Neuronal stem cell (in vitro differentiated cells): ENCODE data around the gene KRT39.
A peak's percentile ranks its signal among the peaks of the same experiment; 100 is the strongest.

Experiments used
- DNase-seq: peaks from one replicate; pipeline ENCODE4 v3.0.0-alpha.2; 2013; ENCODE audit warnings: low spot score
- H2AFZ ChIP-seq: one replicate; pipeline ENCODE4 v1.6.1; 2013; ENCODE audit warnings: mild to moderate bottlenecking, low read length, inconsistent platforms
- H2AK5ac ChIP-seq: 2 replicates; pipeline ENCODE4 v1.6.1; 2013; ENCODE audit warnings: low read depth, mild to moderate bottlenecking, inconsistent platforms, low read length, moderate library complexity, mixed read lengths
- H2BK120ac ChIP-seq: 2 replicates; pipeline ENCODE4 v1.6.1; 2013; ENCODE audit warnings: low read depth, mild to moderate bottlenecking, inconsistent platforms, low read length, moderate library complexity, mixed read lengths
- H2BK12ac ChIP-seq: one replicate; pipeline ENCODE4 v1.6.1; 2013; ENCODE audit warnings: low read length, inconsistent platforms
- H2BK15ac ChIP-seq: 2 replicates; pipeline ENCODE4 v1.6.1; 2013; ENCODE audit warnings: mild to moderate bottlenecking, low read length, inconsistent platforms, mixed read lengths
- H2BK5ac ChIP-seq: one replicate; pipeline ENCODE4 v1.6.1; 2013; ENCODE audit warnings: inconsistent platforms, mild to moderate bottlenecking, low read length, moderate library complexity
- H3K14ac ChIP-seq: one replicate; pipeline ENCODE4 v1.6.1; 2013; ENCODE audit warnings: low read length, inconsistent platforms
- H3K18ac ChIP-seq: 2 replicates; pipeline ENCODE4 v1.6.1; 2013; ENCODE audit warnings: low read length, inconsistent platforms
- H3K23ac ChIP-seq: 2 replicates; pipeline ENCODE4 v1.6.1; 2013; ENCODE audit warnings: low read depth, mild to moderate bottlenecking, mixed read lengths, low read length, inconsistent platforms; ENCODE audit not compliant: poor library complexity
- H3K27ac ChIP-seq: replicated peaks from 3 replicates; pipeline ENCODE4 v1.5.1; 2013; ENCODE audit warnings: low read length, inconsistent platforms
- H3K27me3 ChIP-seq, 3 experiments: 2 replicates each; pipeline ENCODE4 v1.6.1; 2013; ENCODE audit warnings: low read length in 3 of 3, mild to moderate bottlenecking in 2 of 3, inconsistent platforms in 1 of 3, low read depth in 1 of 3, mixed read lengths in 1 of 3, moderate library complexity in 1 of 3; ENCODE audit not compliant: control insufficient read depth in 3 of 3, insufficient read depth in 3 of 3
- H3K36me3 ChIP-seq, 2 donors: replicated peaks in 1 of 2; 2 replicates each; pipeline ENCODE4 v1.6.1; 2013; ENCODE audit warnings: low read length in 2 of 2; ENCODE audit not compliant: control insufficient read depth in 2 of 2, insufficient read depth in 2 of 2
- H3K4ac ChIP-seq: 2 replicates; pipeline ENCODE4 v1.6.1; 2013; ENCODE audit warnings: inconsistent platforms, mild to moderate bottlenecking, low read length, moderate library complexity
- H3K4me1 ChIP-seq, 2 donors: 1 replicate in 1 of 2; 2 replicates in 1 of 2; pipeline ENCODE4 v1.6.1; 2013; ENCODE audit warnings: low read length in 2 of 2, low read depth in 1 of 2; ENCODE audit not compliant: control insufficient read depth in 2 of 2, insufficient read depth in 1 of 2
- H3K4me2 ChIP-seq: one replicate; pipeline ENCODE4 v1.6.1; 2013; ENCODE audit warnings: mild to moderate bottlenecking, low read length, inconsistent platforms; ENCODE audit not compliant: insufficient read depth, poor library complexity, severe bottlenecking
- H3K4me3 ChIP-seq, 2 donors: 2 replicates each; pipeline ENCODE4 v1.5.1; 2013; ENCODE audit warnings: low read length in 2 of 2, mild to moderate bottlenecking in 2 of 2, inconsistent platforms in 1 of 2, moderate library complexity in 1 of 2
- H3K79me1 ChIP-seq: one replicate; pipeline ENCODE4 v1.6.1; 2013; ENCODE audit warnings: low read depth, mild to moderate bottlenecking, inconsistent platforms, low read length, moderate library complexity
- H3K9ac ChIP-seq: one replicate; pipeline ENCODE4 v1.6.1; 2013; ENCODE audit warnings: mild to moderate bottlenecking, low read depth, low read length, inconsistent platforms; ENCODE audit not compliant: poor library complexity
- H3K9me3 ChIP-seq, 2 donors: replicated peaks in 1 of 2; 2 replicates each; pipeline versions ENCODE3 to v1.6.1; 2013; ENCODE audit warnings: low read length in 2 of 2, mild to moderate bottlenecking in 2 of 2, inconsistent platforms in 1 of 2, low read depth in 1 of 2, mixed read lengths in 1 of 2, moderate library complexity in 1 of 2; ENCODE audit not compliant: control insufficient read depth in 2 of 2, insufficient read depth in 1 of 2
- H4K8ac ChIP-seq: one replicate; pipeline ENCODE4 v1.6.1; 2013; ENCODE audit warnings: low read depth, mild to moderate bottlenecking, inconsistent platforms, low read length, moderate library complexity
- H4K91ac ChIP-seq: one replicate; pipeline ENCODE4 v1.6.1; 2013; ENCODE audit warnings: low read length, low read depth, mild to moderate bottlenecking, inconsistent platforms; ENCODE audit not compliant: poor library complexity
- WGBS, 2 donors: extraction: QIAGEN DNeasy Blood & Tissue Kit; methylation state at CpG; one replicate each; pipeline ENCODE4 v1.1.7; 2013; ENCODE audit warnings: missing lambda C conversion rate in 2 of 2, mixed read lengths in 1 of 2; ENCODE audit not compliant: insufficient read length in 2 of 2, insufficient replicate concordance in 1 of 2; ENCODE audit errors: extremely low coverage in 2 of 2; 5-methylcytosine and 5-hydroxymethylcytosine counted together

KRT39 gene

DNA sequence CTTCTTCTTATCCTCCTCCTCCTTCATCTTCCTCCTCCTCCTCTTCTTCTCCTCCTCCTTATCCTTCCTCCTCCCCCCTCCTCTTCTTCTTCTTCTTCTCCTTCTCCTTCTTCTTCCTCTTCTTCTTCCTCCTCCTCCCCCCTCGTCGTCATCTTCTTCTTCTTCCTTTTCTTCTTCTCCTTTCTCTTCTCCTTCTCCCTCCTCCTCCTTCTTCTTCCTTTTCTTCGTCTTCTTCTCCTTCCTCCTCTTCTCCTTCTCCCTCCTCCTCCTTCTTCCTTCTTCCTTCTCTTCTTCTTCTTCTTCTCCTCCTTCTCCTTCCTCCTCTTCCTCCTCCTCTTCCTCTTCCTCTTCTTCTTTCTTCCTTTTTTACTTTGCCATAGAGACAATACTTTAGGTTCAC, 24.2 kb downstream of the KRT39 start:
- Histone ChIP-seq H2AFZ (no peak overlapping the region), H3K36me3 (no peaks in the 10 kb centered on the region)
- DNase-seq = no peak

DNA sequence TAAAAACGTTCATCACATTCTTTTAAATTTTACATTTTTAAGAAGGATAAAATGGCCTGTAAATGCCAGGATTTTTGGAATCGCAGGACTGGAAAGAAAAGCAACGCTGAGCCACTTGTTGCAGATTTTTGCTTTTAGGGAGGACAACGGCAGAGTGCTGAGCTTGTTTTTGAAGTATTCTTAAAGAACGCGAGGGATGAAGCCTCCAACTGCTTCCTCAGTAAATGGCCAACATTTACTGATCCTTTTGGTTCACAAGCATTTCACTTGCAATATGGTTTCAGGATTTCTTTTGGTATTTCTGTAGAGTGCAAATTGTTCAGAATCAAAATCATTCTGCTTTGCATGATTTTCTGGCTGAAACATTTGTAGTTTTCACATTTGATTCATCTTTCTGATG, 26.5 kb downstream of the KRT39 start:
- no peak overlapping the region for H3K4me3 ChIP-seq
- H3K4me1 ChIP-seq = peaks cover 0 to 13% of the 10 kb centered on the region in 2 donors
- no peaks in the 10 kb centered on the region for H3K36me3 ChIP-seq
- no CpG with 5 or more reads among the region's 6 CpGs for WGBS, 2 donors
- no peak overlapping the region for H2AK5ac ChIP-seq
- no peak overlapping the region for H2AFZ ChIP-seq
- H3K14ac ChIP-seq = no peak overlapping the region
- no peak overlapping the region for H2BK5ac ChIP-seq
- H2BK120ac ChIP-seq = no peak overlapping the region
- no peak overlapping the region for H2BK15ac ChIP-seq
- H3K79me1 ChIP-seq = no peaks in the 10 kb centered on the region
- no peaks in the 10 kb centered on the region for H3K9me3 ChIP-seq
- H2BK12ac ChIP-seq = no peak overlapping the region
- H3K23ac ChIP-seq = no peak overlapping the region
- no peak overlapping the region for H3K4ac ChIP-seq
- H3K18ac ChIP-seq = no peak overlapping the region
- H4K8ac ChIP-seq = no peak overlapping the region
- H3K9ac ChIP-seq = no peak overlapping the region
- no peak overlapping the region for H3K27ac ChIP-seq
- H4K91ac ChIP-seq = no peak overlapping the region
- DNase-seq = no peak
- peaks cover 0 to 3% (median 0%) of the 10 kb centered on the region in 3 experiments for H3K27me3 ChIP-seq
- H3K4me2 ChIP-seq = no peak overlapping the region

More for the DNA sequence above, 24.2 kb downstream of the KRT39 start:
- H3K27ac ChIP-seq = no peak overlapping the region
- H4K91ac ChIP-seq = no peak overlapping the region
- no peak overlapping the region for H2BK15ac ChIP-seq
- no peak overlapping the region for H3K4me3 ChIP-seq
- peaks cover 0 to 3% (median 0%) of the 10 kb centered on the region in 3 experiments for H3K27me3 ChIP-seq
- H3K79me1 ChIP-seq = no peaks in the 10 kb centered on the region
- no peak overlapping the region for H3K9ac ChIP-seq
- H3K9me3 ChIP-seq = no peaks in the 10 kb centered on the region
- no peak overlapping the region for H4K8ac ChIP-seq
- no peak overlapping the region for H2AK5ac ChIP-seq
- H3K23ac ChIP-seq = no peak overlapping the region
- no peak overlapping the region for H3K18ac ChIP-seq
- no peak overlapping the region for H2BK12ac ChIP-seq
- no peak overlapping the region for H3K4me2 ChIP-seq
- no peak overlapping the region for H2BK120ac ChIP-seq
- WGBS, 2 donors = no CpG with 5 or more reads among the region's 3 CpGs
- peaks cover 0 to 12% of the 10 kb centered on the region in 2 donors for H3K4me1 ChIP-seq
- no peak overlapping the region for H3K4ac ChIP-seq
- H2BK5ac ChIP-seq = no peak overlapping the region
- H3K14ac ChIP-seq = no peak overlapping the region

DNA sequence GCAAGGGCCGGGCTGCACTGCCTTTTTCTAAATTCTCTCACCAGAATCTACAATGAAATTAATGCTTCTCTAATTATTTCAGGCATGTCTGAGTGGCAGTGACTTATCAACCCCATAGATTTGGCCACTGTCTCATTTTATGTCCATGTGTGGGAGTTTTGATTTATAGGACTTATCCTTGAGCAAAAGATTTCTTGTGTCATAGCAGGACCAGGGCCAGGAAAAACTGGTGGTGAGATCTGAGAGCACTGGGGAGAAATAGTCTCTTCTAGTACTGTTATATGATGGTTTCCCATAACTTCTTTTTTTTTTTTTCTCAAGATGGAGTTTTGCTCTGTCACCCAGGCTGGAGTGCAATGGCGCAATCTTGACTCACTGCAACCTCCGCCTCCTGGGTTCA, 27.8 kb downstream of the KRT39 start:
- WGBS, 2 donors = no CpG with 5 or more reads among the region's 3 CpGs
- no peak overlapping the region for H4K91ac ChIP-seq
- H3K79me1 ChIP-seq = no peaks in the 10 kb centered on the region

DNA sequence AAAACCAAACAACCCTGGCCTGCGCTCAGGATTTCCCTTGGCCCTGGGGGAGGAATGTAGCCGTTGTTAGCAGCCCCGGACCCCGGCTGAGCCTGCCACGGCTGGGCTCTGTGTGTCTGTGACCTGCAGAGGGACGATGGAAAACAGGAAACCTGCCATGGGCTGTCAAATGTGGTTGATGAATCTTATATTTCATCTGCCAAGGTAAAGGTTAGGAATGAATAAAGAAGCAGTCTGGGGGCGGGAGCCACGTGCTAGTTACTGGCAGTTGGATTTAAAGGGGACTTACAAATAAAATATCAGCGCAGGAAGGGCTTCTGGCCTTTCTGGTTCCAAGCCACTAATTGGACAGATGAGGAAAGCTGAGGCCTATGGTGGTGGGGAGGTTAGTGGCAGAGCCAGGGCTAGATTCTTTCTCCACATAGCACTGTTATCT, 29.3 kb downstream of the KRT39 start, which contains the start of gene KRT23:
TSS of gene KRT23 (minus strand) at position 263 of the 436 bp plus-strand sequence. CDS start 1,043 bp downstream, outside the sequence.
- Histone ChIP-seq H3K4me3 (no peak within 1 kb of the TSS), H2AK5ac (peak within 1 kb of the TSS; percentile 79), H3K14ac (peak within 1 kb of the TSS; percentile 73), H2AFZ (no peak within 1 kb of the TSS), H3K4me1 (peaks cover 0 to 13% of the 10 kb centered on the region in 2 donors), H3K79me1 (no peaks in the 10 kb centered on the region), H3K4me2 (no peak within 1 kb of the TSS), H4K91ac (peak within 1 kb of the TSS; percentile 82), H3K9ac (no peak within 1 kb of the TSS), H2BK15ac (peak within 1 kb of the TSS; percentile 84), H3K9me3 (no peaks in the 10 kb centered on the region), H4K8ac (no peak within 1 kb of the TSS), H2BK5ac (peak within 1 kb of the TSS; percentile 95), H3K4ac (no peak within 1 kb of the TSS), H3K27me3 (peaks cover 0 to 3% (median 0%) of the 10 kb centered on the region in 3 experiments), H3K23ac (no peak within 1 kb of the TSS), H2BK120ac (peak within 1 kb of the TSS; percentile 74), H3K18ac (peak within 1 kb of the TSS; percentile 89), H3K27ac (peak within 1 kb of the TSS; percentile 62), H2BK12ac (peak within 1 kb of the TSS; percentile 92), H3K36me3 (no peaks in the 10 kb centered on the region)
- WGBS, 2 donors = no CpG with 5 or more reads among the region's 9 CpGs
- DNase-seq = no peak

More for the DNA sequence above, 27.8 kb downstream of the KRT39 start:
- H3K27me3 ChIP-seq = peaks cover 0 to 3% (median 0%) of the 10 kb centered on the region in 3 experiments
- H3K14ac ChIP-seq = no peak overlapping the region
- no peak overlapping the region for H2BK120ac ChIP-seq
- H2BK5ac ChIP-seq = no peak overlapping the region
- H3K36me3 ChIP-seq = no peaks in the 10 kb centered on the region
- H2BK12ac ChIP-seq = no peak overlapping the region
- H3K18ac ChIP-seq = no peak overlapping the region
- H2BK15ac ChIP-seq = no peak overlapping the region
- no peak overlapping the region for H3K9ac ChIP-seq
- no peak overlapping the region for H3K4me2 ChIP-seq
- no peak overlapping the region for H2AFZ ChIP-seq
- H3K23ac ChIP-seq = no peak overlapping the region
- H3K4me1 ChIP-seq = peaks cover 0 to 9% of the 10 kb centered on the region in 2 donors
- H4K8ac ChIP-seq = no peak overlapping the region
- H3K9me3 ChIP-seq = no peaks in the 10 kb centered on the region
- H2AK5ac ChIP-seq = no peak overlapping the region
- no peak overlapping the region for H3K27ac ChIP-seq
- no peak for DNase-seq
- H3K4ac ChIP-seq = no peak overlapping the region
- H3K4me3 ChIP-seq = no peak overlapping the region
